ACC112 (cell line): ENCODE data around the gene TTBK2.
"Not testable (repeated sequence)": the region's sequence is repeated elsewhere in the genome, so short reads cannot be mapped to it uniquely, and the experiment has no call there.

Source experiments
- H2AFZ ChIP-seq: fragments of 200-600 bp; sonication (generic); one replicate; pipeline ENCODE4 v1.6.0; 2017; ENCODE audit warnings: antibody characterized with exemption, low read length; ENCODE audit not compliant: unreplicated experiment
- H3K27ac ChIP-seq: fragments of 200-600 bp; sonication (generic); 2 replicates; pipeline ENCODE4 v1.5.1; 2014; ENCODE audit warnings: low read depth, mild to moderate bottlenecking, antibody characterized with exemption, low read length, moderate library complexity
- H3K27me3 ChIP-seq: fragments of 200-600 bp; sonication (generic); 2 replicates; pipeline ENCODE4 v1.6.1; 2014; ENCODE audit warnings: mild to moderate bottlenecking, antibody characterized with exemption, low read length, moderate library complexity, mixed read lengths; ENCODE audit not compliant: insufficient read depth
- H3K36me3 ChIP-seq: fragments of 200-600 bp; sonication (generic); 2 replicates; pipeline ENCODE4 v1.6.1; 2016; ENCODE audit warnings: mild to moderate bottlenecking, antibody characterized with exemption, low read length, moderate library complexity, mixed read lengths; ENCODE audit not compliant: insufficient read depth
- H3K4me1 ChIP-seq: fragments of 200-600 bp; sonication (generic); one replicate; pipeline ENCODE4 v1.6.1; 2016; ENCODE audit warnings: low read length, mixed read lengths; ENCODE audit not compliant: insufficient read depth, unreplicated experiment, control insufficient read depth
- H3K4me3 ChIP-seq: fragments of 200-600 bp; sonication (generic); 2 replicates; pipeline ENCODE4 v1.5.1; 2014; ENCODE audit warnings: mild to moderate bottlenecking, low read depth, low read length
- H3K79me2 ChIP-seq: fragments of 200-600 bp; sonication (generic); one replicate; pipeline ENCODE4 v1.6.0; 2016; ENCODE audit warnings: low read length; ENCODE audit not compliant: control insufficient read depth, unreplicated experiment, insufficient read depth

Gene TTBK2

GRCh38 chr15:42796955-42797782 is 123.4 kb downstream of the TTBK2 start:
- no peak overlapping the region for H3K4me3 ChIP-seq
- H3K27me3 ChIP-seq: no peaks in the 10 kb centered on the region
- H3K36me3 ChIP-seq: no peaks in the 10 kb centered on the region
- peaks cover 11% of the 10 kb centered on the region for H3K4me1 ChIP-seq
- H3K27ac ChIP-seq: peak overlapping the region; percentile 12; the same call in 1 of the 2 replicates
- no peaks in the 10 kb centered on the region for H3K79me2 ChIP-seq
- no peak overlapping the region for H2AFZ ChIP-seq

- H3K4me3 ChIP-seq: no peak overlapping the region
- no peaks in the 10 kb centered on the region for H3K79me2 ChIP-seq
- H3K4me1 ChIP-seq: no peaks in the 10 kb centered on the region
- no peaks in the 10 kb centered on the region for H3K27me3 ChIP-seq
- no peaks in the 10 kb centered on the region for H3K36me3 ChIP-seq
- H2AFZ ChIP-seq: no peak overlapping the region
- H3K27ac ChIP-seq: no peak overlapping the region
Observed at GRCh38 chr15:42788725-42789124, 131.9 kb downstream of the TTBK2 start.

- no peaks in the 10 kb centered on the region for H3K27me3 ChIP-seq
- no peak overlapping the region for H2AFZ ChIP-seq
- H3K4me1 ChIP-seq: no peaks in the 10 kb centered on the region
- no peak overlapping the region for H3K4me3 ChIP-seq
- H3K36me3 ChIP-seq: peaks cover 4% of the 10 kb centered on the region; the same call in 1 of the 2 replicates
- no peaks in the 10 kb centered on the region for H3K79me2 ChIP-seq
- H3K27ac ChIP-seq: no peak overlapping the region
Observed at GRCh38 chr15:42786978-42787377, 133.6 kb downstream of the TTBK2 start.

GRCh38 chr15:42785569-42785968 is 135.0 kb downstream of the TTBK2 start:
- Histone ChIP-seq H3K4me1 (no peaks in the 10 kb centered on the region), H3K4me3 (no peak overlapping the region), H3K27me3 (no peaks in the 10 kb centered on the region), H2AFZ (no peak overlapping the region), H3K79me2 (no peaks in the 10 kb centered on the region), H3K36me3 (peaks cover 4% of the 10 kb centered on the region; the same call in 1 of the 2 replicates), H3K27ac (no peak overlapping the region)

- H2AFZ ChIP-seq: no peak overlapping the region
- no peak overlapping the region for H3K27ac ChIP-seq
- H3K4me1 ChIP-seq: no peaks in the 10 kb centered on the region
- no peaks in the 10 kb centered on the region for H3K79me2 ChIP-seq
- H3K36me3 ChIP-seq: peaks cover 4% of the 10 kb centered on the region; the same call in 1 of the 2 replicates
- no peak overlapping the region for H3K4me3 ChIP-seq
- no peaks in the 10 kb centered on the region for H3K27me3 ChIP-seq
Observed at GRCh38 chr15:42784705-42785104, 135.9 kb downstream of the TTBK2 start.

GRCh38 chr15:42782716-42783115 is 137.9 kb downstream of the TTBK2 start:
- H3K36me3 ChIP-seq: peaks cover 4% of the 10 kb centered on the region; the same call in 1 of the 2 replicates
- no peak overlapping the region for H3K27ac ChIP-seq
- no peak overlapping the region for H2AFZ ChIP-seq
- H3K27me3 ChIP-seq: no peaks in the 10 kb centered on the region
- H3K4me3 ChIP-seq: no peak overlapping the region
- no peaks in the 10 kb centered on the region for H3K79me2 ChIP-seq
- H3K4me1 ChIP-seq: no peaks in the 10 kb centered on the region

- H3K4me1 ChIP-seq: no peaks in the 10 kb centered on the region
- H2AFZ ChIP-seq: no peak overlapping the region
- no peak overlapping the region for H3K4me3 ChIP-seq
- no peaks in the 10 kb centered on the region for H3K36me3 ChIP-seq
- no peaks in the 10 kb centered on the region for H3K27me3 ChIP-seq
- no peak overlapping the region for H3K27ac ChIP-seq
- H3K79me2 ChIP-seq: no peaks in the 10 kb centered on the region
Observed at GRCh38 chr15:42775416-42775815, 145.2 kb downstream of the TTBK2 start.

GRCh38 chr15:42772901-42773300 is 147.7 kb downstream of the TTBK2 start:
- Histone ChIP-seq H3K4me1 (no peaks in the 10 kb centered on the region), H3K4me3 (no peak overlapping the region), H3K27ac (no peak overlapping the region), H3K79me2 (no peaks in the 10 kb centered on the region), H3K36me3 (no peaks in the 10 kb centered on the region), H2AFZ (no peak overlapping the region), H3K27me3 (no peaks in the 10 kb centered on the region)

- Histone ChIP-seq H3K4me3 (no peak overlapping the region), H2AFZ (no peak overlapping the region), H3K27ac (no peak overlapping the region), H3K36me3 (no peaks in the 10 kb centered on the region), H3K79me2 (no peaks in the 10 kb centered on the region), H3K27me3 (no peaks in the 10 kb centered on the region), H3K4me1 (no peaks in the 10 kb centered on the region)
Observed at GRCh38 chr15:42772144-42772543, 148.4 kb downstream of the TTBK2 start.

- not testable (repeated sequence) for H3K4me1 ChIP-seq, H3K79me2 ChIP-seq, H2AFZ ChIP-seq, H3K36me3 ChIP-seq, H3K4me3 ChIP-seq, H3K27ac ChIP-seq, H3K27me3 ChIP-seq
Observed at GRCh38 chr15:42766109-42766508, 154.5 kb downstream of the TTBK2 start.

- not testable (repeated sequence) for H3K79me2 ChIP-seq, H3K36me3 ChIP-seq, H3K4me1 ChIP-seq, H2AFZ ChIP-seq, H3K27me3 ChIP-seq, H3K27ac ChIP-seq, H3K4me3 ChIP-seq
Observed at GRCh38 chr15:42764154-42764731, 156.3 kb downstream of the TTBK2 start.
